NT2/D1 (cell line): ENCODE data around the gene ZNF611.
"Not testable (repeated sequence)": the region's sequence is repeated elsewhere in the genome, so short reads cannot be mapped to it uniquely, and the experiment has no call there.

ENCODE experiments used
- YY1 ChIP-seq: IDR thresholded peaks from 2 replicates; pipeline ENCODE4 v1.6.1; 2011; ENCODE audit not compliant: insufficient read length, insufficient read depth
- ZNF274 ChIP-seq: IDR thresholded peaks from 2 replicates; pipeline ENCODE4 v1.6.1; 2011; ENCODE audit warnings: mild to moderate bottlenecking, low read depth, low read length

DNA sequence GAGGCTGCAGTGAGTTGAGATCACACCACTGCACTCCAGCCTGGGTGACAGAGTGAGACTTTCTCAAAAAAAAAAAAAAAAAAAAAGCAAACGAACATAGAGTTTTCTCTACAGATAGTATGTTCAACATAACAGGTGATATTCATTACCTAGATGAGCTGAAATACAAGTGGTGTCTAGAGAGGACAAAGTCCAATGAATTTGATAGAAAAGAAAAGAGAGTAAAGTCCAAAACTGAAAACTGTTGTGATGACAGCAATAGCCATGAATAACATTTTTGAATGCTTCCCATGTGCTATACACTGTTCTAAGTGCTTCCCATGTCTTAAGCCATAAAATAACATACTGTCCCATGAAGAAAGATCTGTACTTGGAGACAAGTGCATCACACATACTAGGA is 53.6 kb downstream of the ZNF611 start:
- TF ChIP-seq ZNF274, YY1: not testable (repeated sequence)
